ENCODE measurements around the gene MTMR1. TPM values are rescaled to one million over a fixed set of nuclear protein-coding genes. Genes with fewer than 3 reads are reported as not detected.

The MTMR1 gene
- total RNA-seq, 1 donor from 2014 or later: 21.3 TPM

DNA sequence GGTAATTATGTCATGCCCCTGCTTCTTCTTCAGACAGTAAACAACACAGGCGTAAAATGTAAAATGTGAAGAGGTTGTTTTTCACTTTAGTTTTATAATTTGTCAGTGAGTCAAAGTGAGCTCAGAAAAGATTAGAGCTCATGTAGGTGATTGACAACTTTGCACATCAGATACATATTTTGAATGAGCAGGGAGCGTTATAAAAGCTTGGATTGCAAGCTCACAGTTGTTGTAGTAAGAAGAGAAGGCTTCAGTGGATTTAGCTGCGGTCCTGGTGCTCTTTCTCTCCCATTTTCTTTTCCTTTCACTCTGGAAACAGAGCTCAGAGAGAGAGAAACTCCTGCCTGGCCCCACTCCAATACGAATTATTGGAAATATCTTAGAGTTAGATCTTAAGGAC lies 26.4 kb downstream of the MTMR1 start:
- Mint-ChIP-seq H3K27ac (ENCODE audit: unreplicated experiment) (no peak overlapping the region), H3K9me3 (ENCODE audit: low read depth) (peaks cover 5% of the 10 kb centered on the region), H3K36me3 (ENCODE audit: low read depth) (no peaks in the 10 kb centered on the region), H3K4me3 (ENCODE audit: unreplicated experiment) (no peak overlapping the region), H3K4me1 (ENCODE audit: low read depth) (peaks cover 4% of the 10 kb centered on the region), H3K27me3 (ENCODE audit: low read depth) (no peaks in the 10 kb centered on the region)
- TF ChIP-seq, protein P1, sequence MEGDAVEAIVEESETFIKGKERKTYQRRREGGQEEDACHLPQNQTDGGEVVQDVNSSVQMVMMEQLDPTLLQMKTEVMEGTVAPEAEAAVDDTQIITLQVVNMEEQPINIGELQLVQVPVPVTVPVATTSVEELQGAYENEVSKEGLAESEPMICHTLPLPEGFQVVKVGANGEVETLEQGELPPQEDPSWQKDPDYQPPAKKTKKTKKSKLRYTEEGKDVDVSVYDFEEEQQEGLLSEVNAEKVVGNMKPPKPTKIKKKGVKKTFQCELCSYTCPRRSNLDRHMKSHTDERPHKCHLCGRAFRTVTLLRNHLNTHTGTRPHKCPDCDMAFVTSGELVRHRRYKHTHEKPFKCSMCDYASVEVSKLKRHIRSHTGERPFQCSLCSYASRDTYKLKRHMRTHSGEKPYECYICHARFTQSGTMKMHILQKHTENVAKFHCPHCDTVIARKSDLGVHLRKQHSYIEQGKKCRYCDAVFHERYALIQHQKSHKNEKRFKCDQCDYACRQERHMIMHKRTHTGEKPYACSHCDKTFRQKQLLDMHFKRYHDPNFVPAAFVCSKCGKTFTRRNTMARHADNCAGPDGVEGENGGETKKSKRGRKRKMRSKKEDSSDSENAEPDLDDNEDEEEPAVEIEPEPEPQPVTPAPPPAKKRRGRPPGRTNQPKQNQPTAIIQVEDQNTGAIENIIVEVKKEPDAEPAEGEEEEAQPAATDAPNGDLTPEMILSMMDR (IDR thresholded peaks at IDR 0.05): no peak
- DNase-seq (ENCODE audit: low spot score): no peak

DNA sequence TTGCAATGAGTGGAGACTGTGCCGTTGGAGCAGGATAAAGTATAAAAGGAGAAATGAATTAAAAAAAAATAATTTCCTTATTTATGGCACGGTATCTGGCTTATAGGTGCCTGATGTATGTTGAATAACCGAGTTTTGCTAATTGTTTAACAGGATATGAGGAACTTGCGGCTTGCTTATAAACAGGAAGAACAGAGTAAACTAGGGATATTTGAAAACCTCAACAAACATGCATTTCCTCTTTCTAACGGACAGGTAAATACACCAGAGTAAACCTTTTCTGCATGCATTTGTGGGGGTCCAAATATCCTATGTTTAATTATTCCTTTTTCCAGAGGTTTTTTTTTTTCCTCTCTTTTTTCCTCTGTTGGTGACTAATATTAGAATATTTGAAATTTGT lies 36.8 kb downstream of the MTMR1 start:
- no peaks in the 10 kb centered on the region for H3K27me3 Mint-ChIP-seq (ENCODE audit: low read depth)
- H3K4me3 Mint-ChIP-seq (ENCODE audit: unreplicated experiment): no peak overlapping the region
- peaks cover 12% of the 10 kb centered on the region for H3K36me3 Mint-ChIP-seq (ENCODE audit: low read depth)
- no peaks in the 10 kb centered on the region for H3K9me3 Mint-ChIP-seq (ENCODE audit: low read depth)
- H3K27ac Mint-ChIP-seq (ENCODE audit: unreplicated experiment): no peak overlapping the region
- H3K4me1 Mint-ChIP-seq (ENCODE audit: low read depth): no peaks in the 10 kb centered on the region
- no peak for DNase-seq (ENCODE audit: low spot score)
- TF ChIP-seq, protein P1 (IDR thresholded peaks at IDR 0.05): no peak

DNA sequence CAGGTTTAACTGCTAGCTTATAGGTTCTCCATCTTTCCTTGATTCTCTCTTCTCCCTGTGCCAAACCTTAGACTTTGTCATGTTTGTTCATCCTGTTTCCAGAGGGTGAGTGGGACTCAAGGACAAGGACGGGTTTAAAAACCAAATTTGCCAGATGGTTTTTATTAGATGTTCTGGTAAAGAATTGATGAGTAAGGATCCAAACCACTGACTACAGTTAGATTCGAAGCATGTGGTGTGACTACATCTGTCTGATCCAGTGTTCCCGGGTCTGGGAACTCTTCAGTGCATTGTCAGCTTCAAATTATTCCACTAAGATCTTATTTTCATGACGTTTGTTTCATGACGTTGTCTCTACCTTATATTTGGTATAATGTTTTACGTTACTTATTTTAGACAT lies 37.5 kb downstream of the MTMR1 start:
- Mint-ChIP-seq H3K36me3 (ENCODE audit: low read depth) (peaks cover 12% of the 10 kb centered on the region), H3K27ac (ENCODE audit: unreplicated experiment) (no peak overlapping the region), H3K4me3 (ENCODE audit: unreplicated experiment) (no peak overlapping the region), H3K27me3 (ENCODE audit: low read depth) (no peaks in the 10 kb centered on the region), H3K4me1 (ENCODE audit: low read depth) (no peaks in the 10 kb centered on the region), H3K9me3 (ENCODE audit: low read depth) (no peaks in the 10 kb centered on the region)
- TF ChIP-seq, protein P1 (IDR thresholded peaks at IDR 0.05): no peak
- no peak for DNase-seq (ENCODE audit: low spot score)

DNA sequence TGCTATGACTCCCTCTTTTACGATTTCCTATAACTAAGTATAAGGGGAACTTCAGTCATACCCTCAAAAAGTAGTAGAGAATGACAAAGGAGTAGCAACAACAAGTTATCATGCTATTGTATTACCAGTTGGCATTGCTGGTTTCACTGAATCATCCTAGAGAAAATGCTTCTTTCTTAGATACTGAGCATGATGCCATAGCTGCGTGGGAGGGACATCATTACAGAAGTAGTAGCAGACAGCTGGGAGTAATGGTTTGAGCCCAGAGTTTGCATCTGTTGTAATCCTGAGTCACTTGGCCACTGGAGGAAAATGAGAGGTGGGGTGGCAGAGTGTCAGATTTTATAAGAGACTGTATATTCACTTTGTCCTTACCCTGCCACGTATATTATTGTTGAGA lies 38.6 kb downstream of the MTMR1 start:
- peaks cover 12% of the 10 kb centered on the region for H3K36me3 Mint-ChIP-seq (ENCODE audit: low read depth)
- TF ChIP-seq, protein P1 (IDR thresholded peaks at IDR 0.05): no peak
- no peaks in the 10 kb centered on the region for H3K9me3 Mint-ChIP-seq (ENCODE audit: low read depth)
- no peaks in the 10 kb centered on the region for H3K4me1 Mint-ChIP-seq (ENCODE audit: low read depth)
- no peak overlapping the region for H3K27ac Mint-ChIP-seq (ENCODE audit: unreplicated experiment)
- DNase-seq (ENCODE audit: low spot score): no peak
- no peaks in the 10 kb centered on the region for H3K27me3 Mint-ChIP-seq (ENCODE audit: low read depth)
- H3K4me3 Mint-ChIP-seq (ENCODE audit: unreplicated experiment): no peak overlapping the region

DNA sequence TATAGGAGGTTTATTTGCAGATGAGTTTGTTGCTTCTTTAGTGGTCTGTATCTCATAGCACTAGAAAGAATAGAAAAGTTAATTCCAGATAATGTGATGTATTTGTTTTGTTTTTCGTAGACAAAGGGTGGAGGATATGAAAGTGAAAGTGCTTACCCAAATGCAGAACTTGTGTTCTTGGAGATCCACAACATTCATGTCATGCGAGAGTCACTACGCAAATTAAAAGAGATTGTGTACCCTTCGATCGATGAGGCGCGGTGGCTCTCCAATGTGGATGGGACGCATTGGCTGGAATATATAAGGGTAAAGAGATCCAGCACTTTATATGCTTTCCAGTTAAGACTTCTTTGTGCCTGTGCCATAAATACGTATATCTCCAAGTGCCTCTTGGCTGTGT lies 43.3 kb downstream of the MTMR1 start:
- Mint-ChIP-seq H3K4me3 (ENCODE audit: unreplicated experiment) (no peak overlapping the region), H3K27ac (ENCODE audit: unreplicated experiment) (no peak overlapping the region), H3K27me3 (ENCODE audit: low read depth) (no peaks in the 10 kb centered on the region), H3K9me3 (ENCODE audit: low read depth) (peaks cover 6% of the 10 kb centered on the region), H3K36me3 (ENCODE audit: low read depth) (peaks cover 15% of the 10 kb centered on the region), H3K4me1 (ENCODE audit: low read depth) (no peaks in the 10 kb centered on the region)
- no peak for DNase-seq (ENCODE audit: low spot score)
- TF ChIP-seq, protein P1 (IDR thresholded peaks at IDR 0.05): no peak
